IMR-90 (cell line): ENCODE results near the gene KRT78. TPM values are rescaled to one million over a fixed set of nuclear protein-coding genes. Genes with fewer than 3 reads are reported as not detected.

ENCODE experiments used
- ATAC-seq: fragments of 200-7000 bp; cut with Tn5 transposase; 2 replicates; pipeline ENCODE4 v1.9.1; 2020; ENCODE audit warnings: low read depth, mild to moderate bottlenecking, moderate library complexity
- BruUV-seq: library from RNA; stranded (reverse); fragments of 400-500 nt; replicated peaks from 2 replicates; lab custom pipeline; 2021; lab: Mats Ljungman, UMichigan
- CTCF ChIA-PET: fragments of 300-600 bp; formaldehyde crosslinking; extraction: SDS; loops from one replicate; lab custom pipeline; 2021; ENCODE audit warnings: antibody characterized with exemption; lab: Yijun Ruan, JAX
- POLR2A ChIA-PET: fragments of 300-600 bp; sonication (Branson Sonifier 250); formaldehyde crosslinking; loops from one replicate; lab custom pipeline; 2022; ENCODE audit warnings: antibody characterized with exemption; ENCODE audit not compliant: unreplicated experiment; lab: Charles Lee
- DNase-seq: peaks from one replicate; pipeline ENCODE4 v3.0.0; 2013
- H2AFZ ChIP-seq: replicated peaks from 2 replicates; pipeline ENCODE3; 2013; ENCODE audit warnings: low read length, mild to moderate bottlenecking; ENCODE audit not compliant: poor library complexity
- H2AK5ac ChIP-seq: 2 replicates; pipeline ENCODE4 v1.6.1; 2013; ENCODE audit warnings: low read depth, low read length, inconsistent platforms
- H2AK9ac ChIP-seq: replicated peaks from 2 replicates; pipeline ENCODE3; 2013; ENCODE audit warnings: mild to moderate bottlenecking, low read depth, low read length, moderate library complexity; ENCODE audit not compliant: poor library complexity
- H2BK120ac ChIP-seq: 2 replicates; pipeline ENCODE4 v1.6.1; 2013; ENCODE audit warnings: low read depth, low read length, inconsistent platforms
- H2BK15ac ChIP-seq: 3 replicates; pipeline ENCODE4 v1.6.1; 2013; ENCODE audit warnings: low read depth, low read length, inconsistent platforms
- H2BK20ac ChIP-seq: 2 replicates; pipeline ENCODE4 v1.6.1; 2013; ENCODE audit warnings: low read depth, mild to moderate bottlenecking, inconsistent platforms, low read length, moderate library complexity
- H2BK5ac ChIP-seq: 2 replicates; pipeline ENCODE4 v1.6.1; 2013; ENCODE audit warnings: mild to moderate bottlenecking, low read depth, low read length, inconsistent platforms; ENCODE audit not compliant: poor library complexity, severe bottlenecking
- H3K14ac ChIP-seq: replicated peaks from 2 replicates; pipeline ENCODE4 v1.6.1; 2013; ENCODE audit warnings: low read depth, low read length, inconsistent platforms
- H3K18ac ChIP-seq: 2 replicates; pipeline ENCODE4 v1.6.1; 2013; ENCODE audit warnings: low read depth, low read length, control low read depth
- H3K23ac ChIP-seq: 2 replicates; pipeline ENCODE4 v1.6.1; 2013; ENCODE audit warnings: low read depth, low read length, inconsistent platforms
- H3K27ac ChIP-seq: 2 replicates; pipeline ENCODE4 v1.5.1; 2013; ENCODE audit warnings: mild to moderate bottlenecking, control low read depth, low read length; ENCODE audit not compliant: insufficient read depth
- H3K27me3 ChIP-seq: 2 replicates; pipeline ENCODE4 v1.6.1; 2013; ENCODE audit warnings: low read length; ENCODE audit not compliant: control insufficient read depth, insufficient read depth
- H3K36me3 ChIP-seq: 2 replicates; pipeline ENCODE4 v1.6.1; 2013; ENCODE audit warnings: low read length, mixed read lengths; ENCODE audit not compliant: control insufficient read depth, insufficient read depth
- H3K4ac ChIP-seq: 2 replicates; pipeline ENCODE4 v1.6.1; 2013; ENCODE audit warnings: low read depth, low read length, inconsistent platforms
- H3K4me1 ChIP-seq: 2 replicates; pipeline ENCODE4 v1.6.1; 2013; ENCODE audit warnings: low read length, mixed read lengths; ENCODE audit not compliant: control insufficient read depth, insufficient read depth
- H3K4me2 ChIP-seq: 2 replicates; pipeline ENCODE4 v1.6.1; 2013; ENCODE audit warnings: low read depth, mild to moderate bottlenecking, control low read depth, low read length, moderate library complexity
- H3K4me3 ChIP-seq: 2 replicates; pipeline ENCODE4 v1.5.1; 2013; ENCODE audit warnings: low read depth, mild to moderate bottlenecking, control low read depth, low read length, moderate library complexity; ENCODE audit not compliant: insufficient read depth
- H3K56ac ChIP-seq: 2 replicates; pipeline ENCODE4 v1.6.1; 2013; ENCODE audit warnings: low read length, inconsistent platforms; ENCODE audit not compliant: insufficient read depth; ENCODE audit errors: extremely low read depth
- H3K79me1 ChIP-seq, 2 experiments: 2 replicates each; pipeline ENCODE4 v1.6.1; 2013; ENCODE audit warnings: low read length in 2 of 2, inconsistent platforms in 1 of 2, low read depth in 1 of 2
- H3K9ac ChIP-seq: 2 replicates; pipeline ENCODE4 v1.6.1; 2013; ENCODE audit warnings: low read depth, low read length, control low read depth
- H3K9me1 ChIP-seq: 2 replicates; pipeline ENCODE4 v1.6.1; 2013; ENCODE audit warnings: low read length, inconsistent platforms; ENCODE audit not compliant: insufficient read depth
- H3K9me3 ChIP-seq: 2 replicates; pipeline ENCODE4 v1.6.1; 2013; ENCODE audit warnings: low read length; ENCODE audit not compliant: control insufficient read depth, insufficient read depth
- H4K20me1 ChIP-seq: 2 replicates; pipeline ENCODE4 v1.6.1; 2013; ENCODE audit warnings: low read length, inconsistent platforms; ENCODE audit not compliant: insufficient read depth
- H4K5ac ChIP-seq: 2 replicates; pipeline ENCODE4 v1.6.1; 2013; ENCODE audit warnings: mild to moderate bottlenecking, low read depth, low read length, control low read depth
- H4K8ac ChIP-seq, 2 experiments: 2 replicates each; pipeline ENCODE4 v1.6.1; 2013; ENCODE audit warnings: low read depth in 2 of 2, low read length in 2 of 2, control low read depth in 1 of 2, inconsistent platforms in 1 of 2
- H4K91ac ChIP-seq: 2 replicates; pipeline ENCODE4 v1.6.1; 2013; ENCODE audit warnings: low read depth, low read length, inconsistent platforms; ENCODE audit not compliant: insufficient read depth
- CEBPB ChIP-seq: IDR thresholded peaks from 2 replicates; pipeline ENCODE4 v1.6.1; 2012; ENCODE audit warnings: low read depth, low read length, improper control_type of control experiment
- CHD1 ChIP-seq: IDR thresholded peaks from 2 replicates; pipeline ENCODE4 v1.6.1; 2012; ENCODE audit warnings: low read depth, low read length, improper control_type of control experiment
- FOS ChIP-seq: fragments of 150-350 bp; IDR thresholded peaks from 2 replicates; pipeline ENCODE4 v1.6.1; 2016; ENCODE audit warnings: low read depth, low read length
- MAFK ChIP-seq: IDR thresholded peaks from 2 replicates; pipeline ENCODE4 v1.6.1; 2012; ENCODE audit warnings: low read depth, low read length, improper control_type of control experiment
- MAZ ChIP-seq: IDR thresholded peaks from 2 replicates; pipeline ENCODE4 v1.6.1; 2012; ENCODE audit warnings: low read depth, mild to moderate bottlenecking, low read length, improper control_type of control experiment, moderate library complexity, borderline replicate concordance
- MXI1 ChIP-seq: IDR thresholded peaks from 2 replicates; pipeline ENCODE4 v1.6.1; 2012; ENCODE audit warnings: low read depth, mild to moderate bottlenecking, low read length, moderate library complexity, borderline replicate concordance
- RAD21 ChIP-seq: IDR thresholded peaks from 2 replicates; pipeline ENCODE4 v1.6.1; 2012; ENCODE audit warnings: low read length, improper control_type of control experiment
- RCOR1 ChIP-seq: IDR thresholded peaks from 2 replicates; pipeline ENCODE4 v1.6.1; 2012; ENCODE audit warnings: mild to moderate bottlenecking, low read length, improper control_type of control experiment; ENCODE audit not compliant: insufficient replicate concordance
- RFX5 ChIP-seq: IDR thresholded peaks from 2 replicates; pipeline ENCODE4 v1.8.0; 2012; ENCODE audit warnings: low read depth, mild to moderate bottlenecking, low read length, moderate library complexity
- SMC3 ChIP-seq: fragments of 150-350 bp; IDR thresholded peaks from 2 replicates; pipeline ENCODE4 v1.6.1; 2016; ENCODE audit warnings: low read depth, mild to moderate bottlenecking, antibody characterized with exemption, low read length, moderate library complexity
- whole genome bisulfite sequencing, 2 experiments: methylation state at CpG; one replicate each; pipeline versions ENCODE4 v1.1.5 to v1.1.7; 2013; ENCODE audit warnings: missing lambda C conversion rate in 2 of 2; ENCODE audit not compliant: insufficient read length in 1 of 2; ENCODE audit errors: extremely low coverage in 2 of 2; 5-methylcytosine and 5-hydroxymethylcytosine counted together
- dilution Hi-C: fragments of 300-500 bp; cut with HindIII; formaldehyde crosslinking; loops from one replicate; pipeline ENCODE4 v1.14.3; 2018; ENCODE audit warnings: low sequenced_read_pairs; ENCODE audit not compliant: unreplicated experiment
- in situ Hi-C: fragments of 300-500 bp; cut with MboI; formaldehyde crosslinking; loops from 3 replicates; pipeline ENCODE4 v1.14.3; 2019; ENCODE audit warnings: low sequenced_read_pairs, inconsistent platforms, mixed read lengths
- intact Hi-C: fragments of 100-400 bp; cut with micrococcal nuclease; formaldehyde crosslinking; loops from 2 replicates; pipeline ENCODE4 v1.10.0; 2022
- polyA plus RNA-seq, 3 experiments: library from polyadenylated mRNA; depleted of rRNA; stranded (reverse); fragments of >200 nt; gene quantifications; 2 replicates each; pipeline ENCODE4 v1.2.3, GENCODE V29; 2012; ENCODE audit warnings: low replicate concordance in 1 of 3
- total RNA-seq: library from RNA; depleted of rRNA; stranded (reverse); fragments of >200 nt; gene quantifications from 2 replicates; pipeline ENCODE4 v1.2.3, GENCODE V29; 2012
- TF ChIP-seq, protein P1 (sequence below): fragments of 150-350 bp; IDR thresholded peaks from 2 replicates; pipeline ENCODE4 v1.6.1; 2017; ENCODE audit warnings: mild to moderate bottlenecking, antibody characterized with exemption, low read length, low read depth
- TF ChIP-seq, protein P2 (sequence below): conservative IDR thresholded peaks from 2 replicates; pipeline ENCODE4 v1.5.1; 2012; ENCODE audit warnings: mild to moderate bottlenecking, low read depth, low read length, improper control_type of control experiment
- TF ChIP-seq, protein P3 (sequence below): fragments of 150-350 bp; IDR thresholded peaks from 2 replicates; pipeline ENCODE4 v1.6.1; 2016; ENCODE audit warnings: low read depth, mild to moderate bottlenecking, low read length, moderate library complexity, borderline replicate concordance

KRT78 gene
- total and polyA plus RNA-seq, 2 of the 4 experiments (the other 2 are of a cell fraction), result not detected

DNA sequence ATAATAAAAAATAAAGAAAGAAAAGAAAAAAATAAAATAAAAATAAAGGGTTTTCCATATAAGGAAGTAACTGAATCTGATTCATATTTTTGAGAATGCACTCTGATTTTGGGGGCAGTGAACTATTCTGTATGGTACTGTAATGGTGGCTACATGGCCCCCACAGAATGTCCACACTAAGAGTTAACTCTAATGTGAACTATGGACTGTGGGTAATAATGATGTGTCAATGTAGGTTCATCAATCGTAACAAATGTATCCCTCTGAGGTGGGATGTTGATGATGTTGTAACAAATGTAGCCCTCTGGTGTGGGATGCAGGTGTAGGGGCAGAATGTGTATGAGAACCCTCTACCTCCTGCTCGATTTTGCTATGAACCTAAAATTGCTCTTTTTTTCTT, 42.2 kb upstream of the KRT78 start:
- in situ Hi-C loops (no loop called here), dilution Hi-C loops (loop anchor here (25.0 kb wide), 1 partner anchor 96 kb away; no protein-coding TSS in a partner anchor), intact Hi-C loops (no loop called here)
- Histone ChIP-seq H2AFZ (no peak overlapping the region), H3K4ac (no peak overlapping the region), H3K23ac (no peak overlapping the region), H2BK5ac (no peak overlapping the region), H3K18ac (no peak overlapping the region), H4K20me1 (no peaks in the 10 kb centered on the region), H3K4me3 (no peak overlapping the region), H2BK20ac (no peak overlapping the region), H3K27ac (no peak overlapping the region), H3K4me1 (no peaks in the 10 kb centered on the region), H3K4me2 (no peak overlapping the region), H4K8ac (no peak overlapping the region), H3K79me1 (no peaks in the 10 kb centered on the region), H4K91ac (no peak overlapping the region), H3K9ac (no peak overlapping the region), H3K14ac (no peak overlapping the region), H3K9me1 (no peaks in the 10 kb centered on the region), H3K56ac (no peak overlapping the region), H4K5ac (no peak overlapping the region), H2AK5ac (no peak overlapping the region), H2AK9ac (no peak overlapping the region), H3K9me3 (0 out of 2 replicates have a peak, but pooled peaks cover 1% of the 10 kb centered on the region), H2BK120ac (no peak overlapping the region), H3K27me3 (no peaks in the 10 kb centered on the region; the same call in 1 of the 2 replicates), H3K36me3 (no peaks in the 10 kb centered on the region), H2BK15ac (no peak overlapping the region)
- no CpG with 5 or more reads among the region's 2 CpGs for WGBS, 2 experiments
- no TSS peak for BruUV-seq
- POLR2A ChIA-PET, result no interaction called here
- CTCF ChIA-PET, result no interaction called here
- DNase-seq, result no peak
- no peak for TF ChIP-seq RAD21
- TF ChIP-seq CEBPB, result no peak
- TF ChIP-seq, protein P1, sequence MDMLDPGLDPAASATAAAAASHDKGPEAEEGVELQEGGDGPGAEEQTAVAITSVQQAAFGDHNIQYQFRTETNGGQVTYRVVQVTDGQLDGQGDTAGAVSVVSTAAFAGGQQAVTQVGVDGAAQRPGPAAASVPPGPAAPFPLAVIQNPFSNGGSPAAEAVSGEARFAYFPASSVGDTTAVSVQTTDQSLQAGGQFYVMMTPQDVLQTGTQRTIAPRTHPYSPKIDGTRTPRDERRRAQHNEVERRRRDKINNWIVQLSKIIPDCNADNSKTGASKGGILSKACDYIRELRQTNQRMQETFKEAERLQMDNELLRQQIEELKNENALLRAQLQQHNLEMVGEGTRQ, result no peak
- TF ChIP-seq FOS, result no peak
- no peak for TF ChIP-seq MXI1
- no peak for TF ChIP-seq SMC3
- TF ChIP-seq, protein P2, sequence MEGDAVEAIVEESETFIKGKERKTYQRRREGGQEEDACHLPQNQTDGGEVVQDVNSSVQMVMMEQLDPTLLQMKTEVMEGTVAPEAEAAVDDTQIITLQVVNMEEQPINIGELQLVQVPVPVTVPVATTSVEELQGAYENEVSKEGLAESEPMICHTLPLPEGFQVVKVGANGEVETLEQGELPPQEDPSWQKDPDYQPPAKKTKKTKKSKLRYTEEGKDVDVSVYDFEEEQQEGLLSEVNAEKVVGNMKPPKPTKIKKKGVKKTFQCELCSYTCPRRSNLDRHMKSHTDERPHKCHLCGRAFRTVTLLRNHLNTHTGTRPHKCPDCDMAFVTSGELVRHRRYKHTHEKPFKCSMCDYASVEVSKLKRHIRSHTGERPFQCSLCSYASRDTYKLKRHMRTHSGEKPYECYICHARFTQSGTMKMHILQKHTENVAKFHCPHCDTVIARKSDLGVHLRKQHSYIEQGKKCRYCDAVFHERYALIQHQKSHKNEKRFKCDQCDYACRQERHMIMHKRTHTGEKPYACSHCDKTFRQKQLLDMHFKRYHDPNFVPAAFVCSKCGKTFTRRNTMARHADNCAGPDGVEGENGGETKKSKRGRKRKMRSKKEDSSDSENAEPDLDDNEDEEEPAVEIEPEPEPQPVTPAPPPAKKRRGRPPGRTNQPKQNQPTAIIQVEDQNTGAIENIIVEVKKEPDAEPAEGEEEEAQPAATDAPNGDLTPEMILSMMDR, result no peak
- no peak for TF ChIP-seq RCOR1
- no peak for TF ChIP-seq MAZ
- TF ChIP-seq RFX5, result no peak
- TF ChIP-seq CHD1, result no peak
- TF ChIP-seq, protein P3, sequence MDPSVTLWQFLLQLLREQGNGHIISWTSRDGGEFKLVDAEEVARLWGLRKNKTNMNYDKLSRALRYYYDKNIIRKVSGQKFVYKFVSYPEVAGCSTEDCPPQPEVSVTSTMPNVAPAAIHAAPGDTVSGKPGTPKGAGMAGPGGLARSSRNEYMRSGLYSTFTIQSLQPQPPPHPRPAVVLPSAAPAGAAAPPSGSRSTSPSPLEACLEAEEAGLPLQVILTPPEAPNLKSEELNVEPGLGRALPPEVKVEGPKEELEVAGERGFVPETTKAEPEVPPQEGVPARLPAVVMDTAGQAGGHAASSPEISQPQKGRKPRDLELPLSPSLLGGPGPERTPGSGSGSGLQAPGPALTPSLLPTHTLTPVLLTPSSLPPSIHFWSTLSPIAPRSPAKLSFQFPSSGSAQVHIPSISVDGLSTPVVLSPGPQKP, result no peak
- no peak for TF ChIP-seq MAFK
- no peak for ATAC-seq
